Left lung (tissue), 10 donors: ENCODE data around the gene CCDC159. TPM values are rescaled to one million over a fixed set of nuclear protein-coding genes. Genes with fewer than 3 reads are reported as not detected.

ENCODE experiments used
- ATAC-seq: fragments of 200-7000 bp; cut with Tn5 transposase; one replicate; pipeline ENCODE4 v1.9.1; 2020; ENCODE audit warnings: moderate library complexity
- DNase-seq, 4 donors: peaks; one replicate each; pipeline ENCODE4 v3.0.0-alpha.2; 2013 to 2020
- H3K27ac ChIP-seq, 2 donors: fragments of 200-600 bp; sonication (generic) in 1 of 2; one replicate each; pipeline versions ENCODE4 v1.5.0 to v1.8.0; 2020 to 2021
- H3K27me3 ChIP-seq, 2 donors: fragments of 200-600 bp; sonication (generic) in 1 of 2; one replicate each; pipeline versions ENCODE4 v1.5.0 to v1.8.0; 2020 to 2021
- H3K36me3 ChIP-seq, 2 donors: fragments of 200-600 bp; sonication (generic) in 1 of 2; one replicate each; pipeline versions ENCODE4 v1.5.0 to v1.8.0; 2020 to 2021
- H3K4me1 ChIP-seq, 2 donors: fragments of 200-600 bp; one replicate each; pipeline ENCODE4 v1.8.0; 2021
- H3K4me3 ChIP-seq, 2 donors: fragments of 200-600 bp; sonication (generic) in 1 of 2; one replicate each; pipeline versions ENCODE4 v1.5.0 to v1.8.0; 2020 to 2021; ENCODE audit warnings: mild to moderate bottlenecking in 1 of 2
- H3K9me3 ChIP-seq, 2 donors: fragments of 200-600 bp; sonication (generic) in 1 of 2; one replicate each; pipeline versions ENCODE4 v1.5.0 to v1.8.0; 2020 to 2021
- CTCF ChIP-seq, 2 donors: fragments of 200-600 bp; sonication (generic) in 1 of 2; IDR thresholded peaks; one replicate each; pipeline versions ENCODE4 v1.5.0 to v1.8.0; 2021; ENCODE audit warnings: antibody characterized with exemption in 2 of 2
- intact Hi-C, 2 donors: fragments of 100-400 bp; cut with DNase I; formaldehyde crosslinking; loops; one replicate each; pipeline versions ENCODE4 v1.11.2 to v1.14.2; 2022
- polyA plus RNA-seq, 6 donors: library from polyadenylated mRNA; unstranded; fragments of 120-200 nt; gene quantifications; one replicate each; pipeline ENCODE4 v1.2.1, GENCODE V29; 2013; ENCODE audit not compliant: insufficient read length in 6 of 6
- total RNA-seq, 2 donors: library from RNA; stranded (reverse); fragmentation: NEBNext Ultra II Directional; extraction: Animal tissue kit (Norgen Biotek cat#: 25700); gene quantifications; one replicate each; pipeline ENCODE4 v1.2.1, GENCODE V29; 2021
- donor health status: DM: no; HTN: yes; CAD: no.
- donor health status: DM: no; HTN: no; CAD: no.

Gene CCDC159
- total and polyA plus RNA-seq, 8 donors, result 29.9 to 56.4 (median 44.7) TPM

GRCh38 chr19:11379857-11380350, 33.6 kb downstream of the CCDC159 start:
- Histone ChIP-seq H3K4me1 (peaks cover 19 to 89% of the 10 kb centered on the region in 2 donors), H3K36me3 (no peaks in the 10 kb centered on the region), H3K27ac (no peak overlapping the region), H3K4me3 (no peak overlapping the region), H3K27me3 (peaks cover 0 to 27% of the 10 kb centered on the region in 2 donors), H3K9me3 (no peaks in the 10 kb centered on the region)
- TF ChIP-seq CTCF (IDR thresholded peaks at IDR 0.05), result no peak
- no peak for ATAC-seq
- intact Hi-C loops, result no loop called here
- DNase-seq, result no peak

- TF ChIP-seq CTCF (IDR thresholded peaks at IDR 0.05), result peak; percentile 57 to 70
- Histone ChIP-seq H3K4me3 (peak overlapping the region; percentile 51 to 72), H3K36me3 (no peaks in the 10 kb centered on the region), H3K27me3 (peaks cover 0 to 27% of the 10 kb centered on the region in 2 donors), H3K4me1 (peaks cover 19 to 81% of the 10 kb centered on the region in 2 donors), H3K9me3 (no peaks in the 10 kb centered on the region), H3K27ac (peak overlapping the region; percentile 78 to 93)
- ATAC-seq, result peak; percentile 81
- DNase-seq, result peak; percentile 93 to 96 (median 95)
- intact Hi-C loops, result no loop called here
These were observed 34.6 kb downstream of the CCDC159 start for GRCh38 chr19:11380653-11381537.

GRCh38 chr19:11382898-11383705, 36.8 kb downstream of the CCDC159 start:
- ATAC-seq (peak; percentile 32), DNase-seq (peak in 2 of 4 donors; percentile 74 to 94)
- TF ChIP-seq CTCF (IDR thresholded peaks at IDR 0.05), result peak; percentile 63 to 77
- Histone ChIP-seq H3K9me3 (no peaks in the 10 kb centered on the region), H3K27ac (no peak overlapping the region), H3K36me3 (no peaks in the 10 kb centered on the region), H3K27me3 (peaks cover 0 to 27% of the 10 kb centered on the region in 2 donors), H3K4me1 (peaks cover 19 to 74% of the 10 kb centered on the region in 2 donors), H3K4me3 (peak overlapping the region; percentile 38 to 51)
- intact Hi-C loops, result no loop called here

GRCh38 chr19:11383706-11384048, 37.4 kb downstream of the CCDC159 start:
- Histone ChIP-seq H3K9me3 (no peaks in the 10 kb centered on the region), H3K27ac (peak overlapping the region; percentile 44 to 45), H3K4me1 (peaks cover 19 to 68% of the 10 kb centered on the region in 2 donors), H3K27me3 (peaks cover 0 to 27% of the 10 kb centered on the region in 2 donors), H3K36me3 (no peaks in the 10 kb centered on the region), H3K4me3 (peak overlapping the region; percentile 38 to 51)
- DNase-seq (no peak), ATAC-seq (no peak)
- intact Hi-C loops, result no loop called here
- no peak for TF ChIP-seq CTCF (IDR thresholded peaks at IDR 0.05)

- Histone ChIP-seq H3K9me3 (no peaks in the 10 kb centered on the region), H3K4me1 (peaks cover 19 to 57% of the 10 kb centered on the region in 2 donors), H3K36me3 (no peaks in the 10 kb centered on the region), H3K4me3 (no peak overlapping the region), H3K27ac (no peak overlapping the region), H3K27me3 (peaks cover 0 to 27% of the 10 kb centered on the region in 2 donors)
- intact Hi-C loops, result no loop called here
- ATAC-seq (no peak), DNase-seq (no peak)
- TF ChIP-seq CTCF (IDR thresholded peaks at IDR 0.05), result no peak
These were observed 38.4 kb downstream of the CCDC159 start for GRCh38 chr19:11384778-11385129.
